Ovary (tissue), 3 donors: ENCODE results near the gene DAPK1.

Source experiments
- CTCF ChIP-seq, 3 donors: fragments of 450-650 bp in 2 of 3; fragments of 200-600 bp in 1 of 3; IDR thresholded peaks; one replicate each; pipeline versions ENCODE4 v1.5.1 to v1.8.0; 2016 to 2022; ENCODE audit warnings: antibody characterized with exemption in 3 of 3, mild to moderate bottlenecking in 1 of 3
- POLR2A ChIP-seq: fragments of 450-650 bp; IDR thresholded peaks from one replicate; pipeline ENCODE4 v1.6.1; 2017; ENCODE audit warnings: antibody characterized with exemption, mild to moderate bottlenecking, moderate library complexity
- donor health status: DM: no; HTN: no; CAD: no.

- no peak for TF ChIP-seq POLR2A
- TF ChIP-seq CTCF (IDR thresholded peaks at IDR 0.05) = no peak
These were observed 118.0 kb downstream of the DAPK1 start for GRCh38 chr9:87615547-87616148.
